HG02678 (cell line): ENCODE measurements around the gene NPEPL1.
"Not testable (repeated sequence)": the region's sequence is repeated elsewhere in the genome, so short reads cannot be mapped to it uniquely, and the experiment has no call there.

Experiments used
- ATAC-seq: cut with Tn5 transposase; IDR thresholded peaks from one replicate; pipeline ENCODE4 v1.9.1; 2021; ENCODE audit warnings: mild to moderate bottlenecking, moderate library complexity; ENCODE audit not compliant: unreplicated experiment

Gene NPEPL1

GRCh38 chr20:58737198-58737597 lies 44.6 kb downstream of the NPEPL1 start:
- ATAC-seq, result no peak

- ATAC-seq, result no peak
These were observed 48.0 kb downstream of the NPEPL1 start for GRCh38 chr20:58740356-58741308.

- ATAC-seq, result no peak
These were observed 48.8 kb downstream of the NPEPL1 start for GRCh38 chr20:58741384-58741783.

- ATAC-seq, result no peak
These were observed 50.3 kb downstream of the NPEPL1 start for GRCh38 chr20:58742668-58743566.

GRCh38 chr20:58743929-58744534 lies 51.4 kb downstream of the NPEPL1 start:
- ATAC-seq, result no peak

- no peak for ATAC-seq
These were observed 52.2 kb downstream of the NPEPL1 start for GRCh38 chr20:58744836-58745235.

GRCh38 chr20:58745391-58745790 lies 52.8 kb downstream of the NPEPL1 start:
- ATAC-seq, result no peak

- ATAC-seq, result no peak
These were observed 54.0 kb downstream of the NPEPL1 start for GRCh38 chr20:58746620-58747019.

GRCh38 chr20:58747211-58747610 lies 54.6 kb downstream of the NPEPL1 start:
- ATAC-seq, result no peak

GRCh38 chr20:58748618-58749017 lies 56.0 kb downstream of the NPEPL1 start:
- no peak for ATAC-seq

- no peak for ATAC-seq
These were observed 56.6 kb downstream of the NPEPL1 start for GRCh38 chr20:58749098-58749769.

GRCh38 chr20:58749979-58750378 lies 57.4 kb downstream of the NPEPL1 start:
- no peak for ATAC-seq

- ATAC-seq, result not testable (repeated sequence)
These were observed 58.1 kb downstream of the NPEPL1 start for GRCh38 chr20:58750706-58751105.

GRCh38 chr20:58751979-58752378 lies 59.4 kb downstream of the NPEPL1 start:
- ATAC-seq, result no peak

- ATAC-seq, result no peak
These were observed 60.0 kb downstream of the NPEPL1 start for GRCh38 chr20:58752565-58752964.

GRCh38 chr20:58753267-58753921 lies 60.8 kb downstream of the NPEPL1 start:
- no peak for ATAC-seq

GRCh38 chr20:58753922-58754551 lies 61.4 kb downstream of the NPEPL1 start:
- no peak for ATAC-seq

- ATAC-seq, result no peak
These were observed 62.0 kb downstream of the NPEPL1 start for GRCh38 chr20:58754584-58754983.

GRCh38 chr20:58755062-58755697 lies 62.6 kb downstream of the NPEPL1 start:
- no peak for ATAC-seq
